HL-60 (cell line): ENCODE measurements around the gene PPP2R2D.

ENCODE experiments used
- DNase-seq, 2 experiments: peaks; one replicate each; pipeline ENCODE4 v3.0.0-alpha.2; 2010 to 2020; ENCODE audit warnings: low read depth in 1 of 2, low spot score in 1 of 2
- H3K27ac ChIP-seq: fragments of 250-450 bp; sonication (Bioruptor Pico); replicated peaks from 2 replicates; pipeline ENCODE4 v1.5.1; 2020; ENCODE audit warnings: mild to moderate bottlenecking, moderate library complexity
- H3K27me3 ChIP-seq: fragments of 250-450 bp; sonication (Bioruptor Pico); 2 replicates; pipeline ENCODE4 v1.5.1; 2021; ENCODE audit warnings: mild to moderate bottlenecking, moderate library complexity; ENCODE audit not compliant: insufficient read depth, poor library complexity, severe bottlenecking
- H3K4me3 ChIP-seq: replicated peaks from 2 replicates; pipeline ENCODE4 v1.5.1; 2011; ENCODE audit warnings: mild to moderate bottlenecking, control low read depth, low read length; ENCODE audit not compliant: insufficient read depth
- GABPA ChIP-seq: IDR thresholded peaks from 2 replicates; pipeline ENCODE4 v1.6.1; 2012; ENCODE audit warnings: low read depth
- POLR2AphosphoS5 ChIP-seq: IDR thresholded peaks from 2 replicates; pipeline ENCODE4 v1.6.1; 2012; ENCODE audit warnings: low read depth
- SPI1 ChIP-seq: IDR thresholded peaks from 2 replicates; pipeline ENCODE4 v1.6.1; 2012; ENCODE audit warnings: low read depth, mild to moderate bottlenecking, borderline replicate concordance
- TF ChIP-seq, protein P1 (sequence below): IDR thresholded peaks from one replicate; pipeline ENCODE4 v1.5.1; 2011; ENCODE audit warnings: low read length, control low read depth, inconsistent platforms; ENCODE audit not compliant: insufficient read depth
- TF ChIP-seq, protein P2 (sequence below): IDR thresholded peaks from 2 replicates; pipeline ENCODE4 v1.6.1; 2012; ENCODE audit warnings: low read depth; ENCODE audit not compliant: insufficient replicate concordance

Gene PPP2R2D

DNA sequence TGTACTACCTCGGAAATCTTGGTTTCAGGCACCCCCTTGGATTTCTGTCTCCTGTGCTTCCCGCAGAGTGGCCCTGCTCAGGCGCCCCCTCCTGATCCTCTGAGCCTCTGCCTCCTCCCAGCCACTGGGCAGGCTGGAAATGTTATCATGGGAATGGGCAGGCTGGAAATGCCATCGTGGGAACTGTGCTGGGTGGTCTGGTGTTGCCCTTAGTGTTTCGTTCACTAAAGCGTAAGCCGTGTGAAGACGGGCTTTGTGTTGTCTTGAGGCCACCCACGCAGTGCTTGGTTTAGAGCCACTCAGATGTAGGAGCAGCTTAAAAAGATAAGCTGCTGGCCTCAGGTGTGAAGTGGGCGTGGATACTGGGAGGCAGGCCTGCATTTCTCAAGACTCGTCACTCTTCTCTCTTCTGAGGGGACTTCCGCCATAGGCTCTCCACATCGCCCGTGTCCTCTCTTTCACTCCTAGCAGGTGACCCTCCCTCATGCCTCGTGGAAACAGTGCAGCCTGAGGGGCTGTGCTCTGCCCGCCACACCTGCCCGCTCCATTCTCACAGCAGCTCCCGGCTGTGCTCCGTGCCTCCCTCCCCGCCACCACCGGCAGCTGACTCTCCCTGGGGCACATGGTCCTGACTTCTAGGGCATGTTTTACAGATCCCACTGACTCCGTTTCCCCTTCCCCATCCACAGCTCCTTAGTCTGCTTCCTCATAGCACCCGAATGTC, 28.5 kb downstream of the PPP2R2D start:
- no peak for DNase-seq
- H3K27ac ChIP-seq, result no peak overlapping the region
- H3K4me3 ChIP-seq, result no peak overlapping the region
- no peaks in the 10 kb centered on the region for H3K27me3 ChIP-seq
- TF ChIP-seq POLR2AphosphoS5, result no peak
- TF ChIP-seq, protein P1, sequence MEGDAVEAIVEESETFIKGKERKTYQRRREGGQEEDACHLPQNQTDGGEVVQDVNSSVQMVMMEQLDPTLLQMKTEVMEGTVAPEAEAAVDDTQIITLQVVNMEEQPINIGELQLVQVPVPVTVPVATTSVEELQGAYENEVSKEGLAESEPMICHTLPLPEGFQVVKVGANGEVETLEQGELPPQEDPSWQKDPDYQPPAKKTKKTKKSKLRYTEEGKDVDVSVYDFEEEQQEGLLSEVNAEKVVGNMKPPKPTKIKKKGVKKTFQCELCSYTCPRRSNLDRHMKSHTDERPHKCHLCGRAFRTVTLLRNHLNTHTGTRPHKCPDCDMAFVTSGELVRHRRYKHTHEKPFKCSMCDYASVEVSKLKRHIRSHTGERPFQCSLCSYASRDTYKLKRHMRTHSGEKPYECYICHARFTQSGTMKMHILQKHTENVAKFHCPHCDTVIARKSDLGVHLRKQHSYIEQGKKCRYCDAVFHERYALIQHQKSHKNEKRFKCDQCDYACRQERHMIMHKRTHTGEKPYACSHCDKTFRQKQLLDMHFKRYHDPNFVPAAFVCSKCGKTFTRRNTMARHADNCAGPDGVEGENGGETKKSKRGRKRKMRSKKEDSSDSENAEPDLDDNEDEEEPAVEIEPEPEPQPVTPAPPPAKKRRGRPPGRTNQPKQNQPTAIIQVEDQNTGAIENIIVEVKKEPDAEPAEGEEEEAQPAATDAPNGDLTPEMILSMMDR, result no peak

DNA sequence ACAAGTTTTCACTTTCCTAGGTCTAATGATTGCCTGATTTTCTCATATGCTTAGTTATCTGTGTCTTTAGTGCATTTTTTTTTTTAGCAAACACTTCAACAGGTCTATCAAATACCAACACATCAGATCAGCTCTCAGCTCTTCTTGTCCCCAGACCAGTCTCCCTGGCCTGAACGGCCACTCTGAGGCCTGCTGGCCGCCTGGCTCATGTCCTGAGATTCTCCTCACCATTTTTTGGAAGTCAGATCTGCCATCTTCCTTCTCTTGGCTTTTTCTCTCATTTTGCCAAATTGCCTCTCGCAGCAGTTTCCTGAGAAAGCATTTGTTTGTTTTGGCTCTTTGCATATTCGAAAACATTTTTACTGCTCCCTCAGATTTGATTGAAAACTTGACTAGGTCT, 29.3 kb downstream of the PPP2R2D start:
- TF ChIP-seq, protein P2, sequence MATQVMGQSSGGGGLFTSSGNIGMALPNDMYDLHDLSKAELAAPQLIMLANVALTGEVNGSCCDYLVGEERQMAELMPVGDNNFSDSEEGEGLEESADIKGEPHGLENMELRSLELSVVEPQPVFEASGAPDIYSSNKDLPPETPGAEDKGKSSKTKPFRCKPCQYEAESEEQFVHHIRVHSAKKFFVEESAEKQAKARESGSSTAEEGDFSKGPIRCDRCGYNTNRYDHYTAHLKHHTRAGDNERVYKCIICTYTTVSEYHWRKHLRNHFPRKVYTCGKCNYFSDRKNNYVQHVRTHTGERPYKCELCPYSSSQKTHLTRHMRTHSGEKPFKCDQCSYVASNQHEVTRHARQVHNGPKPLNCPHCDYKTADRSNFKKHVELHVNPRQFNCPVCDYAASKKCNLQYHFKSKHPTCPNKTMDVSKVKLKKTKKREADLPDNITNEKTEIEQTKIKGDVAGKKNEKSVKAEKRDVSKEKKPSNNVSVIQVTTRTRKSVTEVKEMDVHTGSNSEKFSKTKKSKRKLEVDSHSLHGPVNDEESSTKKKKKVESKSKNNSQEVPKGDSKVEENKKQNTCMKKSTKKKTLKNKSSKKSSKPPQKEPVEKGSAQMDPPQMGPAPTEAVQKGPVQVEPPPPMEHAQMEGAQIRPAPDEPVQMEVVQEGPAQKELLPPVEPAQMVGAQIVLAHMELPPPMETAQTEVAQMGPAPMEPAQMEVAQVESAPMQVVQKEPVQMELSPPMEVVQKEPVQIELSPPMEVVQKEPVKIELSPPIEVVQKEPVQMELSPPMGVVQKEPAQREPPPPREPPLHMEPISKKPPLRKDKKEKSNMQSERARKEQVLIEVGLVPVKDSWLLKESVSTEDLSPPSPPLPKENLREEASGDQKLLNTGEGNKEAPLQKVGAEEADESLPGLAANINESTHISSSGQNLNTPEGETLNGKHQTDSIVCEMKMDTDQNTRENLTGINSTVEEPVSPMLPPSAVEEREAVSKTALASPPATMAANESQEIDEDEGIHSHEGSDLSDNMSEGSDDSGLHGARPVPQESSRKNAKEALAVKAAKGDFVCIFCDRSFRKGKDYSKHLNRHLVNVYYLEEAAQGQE, result no peak
- TF ChIP-seq, protein P1, result no peak
- TF ChIP-seq SPI1 (no peak), GABPA (no peak), POLR2AphosphoS5 (no peak)
- Histone ChIP-seq H3K27ac (no peak overlapping the region), H3K4me3 (no peak overlapping the region), H3K27me3 (no peaks in the 10 kb centered on the region)
- no peak for DNase-seq

DNA sequence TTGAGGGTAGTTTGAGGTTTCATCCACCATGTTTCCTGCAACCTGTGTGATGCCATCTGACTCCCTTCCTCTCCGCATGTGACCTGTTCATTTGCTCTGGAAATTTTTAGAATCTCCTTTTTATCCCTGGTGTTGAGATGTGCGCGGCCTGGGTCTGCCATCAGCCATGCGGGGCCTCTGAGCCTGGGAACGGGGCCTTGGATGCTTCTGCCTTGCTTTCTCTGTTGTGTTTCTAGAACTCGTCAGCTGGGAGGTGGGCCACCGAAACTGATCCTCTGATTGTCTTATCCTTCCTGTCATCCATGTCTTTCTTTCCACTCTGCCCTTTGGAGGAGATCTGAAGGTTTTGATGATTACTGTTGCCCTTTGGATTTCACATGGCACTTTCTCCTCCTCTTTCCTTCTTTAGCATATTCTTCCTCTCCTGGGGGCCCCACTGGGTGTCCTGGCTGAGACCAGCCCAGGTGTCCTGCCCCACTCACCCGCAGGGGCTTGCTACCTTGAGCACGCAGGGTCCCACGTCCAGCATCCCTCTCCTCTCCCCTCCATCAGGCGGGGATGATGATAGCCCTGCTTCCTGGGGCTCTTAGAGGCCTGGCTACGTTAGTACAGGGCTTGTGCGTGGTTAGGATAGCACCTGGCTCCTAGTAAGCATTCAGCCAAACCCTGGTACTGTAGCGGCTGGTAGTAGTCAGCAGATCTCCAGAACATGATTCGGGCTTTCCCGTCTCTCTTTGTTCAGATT, 29.9 kb downstream of the PPP2R2D start:
- Histone ChIP-seq H3K4me3 (no peak overlapping the region), H3K27ac (no peak overlapping the region), H3K27me3 (no peaks in the 10 kb centered on the region)
- no peak for DNase-seq
- TF ChIP-seq, protein P2, result no peak

DNA sequence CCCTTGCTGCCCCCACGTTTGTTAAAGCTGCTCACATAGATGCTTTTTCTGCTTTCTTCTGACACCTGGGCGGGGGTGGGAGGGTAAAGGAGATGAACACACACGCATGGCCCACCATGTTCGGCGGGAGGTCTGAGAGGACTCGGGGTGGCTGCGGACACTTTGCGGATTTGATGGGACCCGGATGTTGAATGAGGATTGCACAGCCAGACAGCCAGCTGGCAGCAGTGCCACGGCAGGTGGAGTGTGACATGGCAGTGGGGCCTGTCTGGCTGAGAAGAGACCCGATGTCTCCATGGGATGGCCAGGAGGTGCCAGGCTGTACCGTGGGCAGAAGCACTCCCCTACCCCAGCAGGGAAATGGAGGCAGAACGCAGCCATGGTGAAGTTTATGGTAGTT, 31.2 kb downstream of the PPP2R2D start:
- no peak overlapping the region for H3K27ac ChIP-seq
- no peak for TF ChIP-seq POLR2AphosphoS5
- TF ChIP-seq GABPA, result no peak
- TF ChIP-seq, protein P2, result no peak
- TF ChIP-seq, protein P1, result no peak
- no peak for TF ChIP-seq SPI1
- H3K27me3 ChIP-seq, result no peaks in the 10 kb centered on the region
- no peak for DNase-seq
- no peak overlapping the region for H3K4me3 ChIP-seq
